ENCODE measurements around the gene DNAJB2.
"Not testable (repeated sequence)": the region's sequence is repeated elsewhere in the genome, so short reads cannot be mapped to it uniquely, and the experiment has no call there.

Gene DNAJB2

GRCh38 chr2:219286436-219287115 is 7.4 kb downstream of the DNAJB2 start:
- Histone ChIP-seq H3K27ac (ENCODE audit: low read depth, low read length, severe bottlenecking) (no peak overlapping the region), H3K36me3 (ENCODE audit: control insufficient read depth, insufficient read depth, low read length) (peaks cover 39% of the 10 kb centered on the region), H3K4me3 (ENCODE audit: extremely low read depth, insufficient read depth, low read length, poor library complexity, severe bottlenecking) (no peak overlapping the region), H3K9me3 (ENCODE audit: control insufficient read depth, low read length) (no peaks in the 10 kb centered on the region), H3K4me1 (ENCODE audit: control insufficient read depth, insufficient read depth, low read length, poor library complexity, severe bottlenecking) (peaks cover 2% of the 10 kb centered on the region)
- WGBS, 2 experiments (ENCODE audit: insufficient coverage in 2 of 2), result 92 to 95% methylated on average over 6 to 9 of the region's 12 CpGs

DNA sequence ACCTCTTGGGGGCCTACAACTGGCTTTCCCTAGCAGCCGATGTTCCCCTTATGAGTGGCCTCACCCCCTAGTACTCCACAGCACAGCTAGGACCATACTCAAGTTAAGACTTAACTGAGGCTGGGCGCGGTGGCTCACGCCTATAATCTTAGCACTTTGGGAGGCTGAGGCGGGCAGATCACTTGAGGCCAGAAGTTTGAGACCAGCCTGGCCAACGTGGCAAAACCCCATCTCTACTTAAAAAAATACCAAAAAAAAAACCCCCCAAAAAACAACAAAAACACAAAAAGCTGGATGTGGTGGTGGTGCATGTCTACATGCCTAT is 7.9 kb downstream of the DNAJB2 start:
- 90 to 100% methylated on average over 5 of the region's 6 CpGs for WGBS, 2 experiments (ENCODE audit: insufficient coverage in 2 of 2)
- H3K4me3 ChIP-seq (ENCODE audit: extremely low read depth, insufficient read depth, low read length, poor library complexity, severe bottlenecking); H3K27ac ChIP-seq (ENCODE audit: low read depth, low read length, severe bottlenecking); H3K4me1 ChIP-seq (ENCODE audit: control insufficient read depth, insufficient read depth, low read length, poor library complexity, severe bottlenecking); H3K9me3 ChIP-seq (ENCODE audit: control insufficient read depth, low read length): not testable (repeated sequence)
- H3K36me3 ChIP-seq (ENCODE audit: control insufficient read depth, insufficient read depth, low read length), result peaks cover 39% of the 10 kb centered on the region

GRCh38 chr2:219287580-219288265 is 8.6 kb downstream of the DNAJB2 start:
- 87 to 90% methylated on average over 10 of the region's 10 CpGs for WGBS, 2 experiments (ENCODE audit: insufficient coverage in 2 of 2)
- no peak overlapping the region for H3K27ac ChIP-seq (ENCODE audit: low read depth, low read length, severe bottlenecking)
- H3K4me3 ChIP-seq (ENCODE audit: extremely low read depth, insufficient read depth, low read length, poor library complexity, severe bottlenecking), result no peak overlapping the region

DNA sequence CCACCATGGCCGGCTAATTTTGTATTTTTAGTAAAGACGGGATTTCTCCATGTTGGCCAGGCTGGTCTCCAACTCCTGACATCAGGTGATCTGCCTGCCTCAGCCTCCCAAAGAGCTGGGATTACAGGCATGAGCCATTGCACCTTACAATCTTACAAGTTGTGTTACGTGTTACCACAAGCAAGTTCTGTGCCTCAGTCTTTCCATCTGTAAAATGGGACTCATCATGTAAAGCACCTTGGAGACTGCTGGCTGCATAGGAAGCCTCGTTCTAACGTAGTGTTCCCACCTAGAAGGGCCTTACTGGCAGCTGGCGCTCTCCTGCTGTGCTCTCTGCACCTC is 10.0 kb downstream of the DNAJB2 start:
- no peak overlapping the region for H3K4me3 ChIP-seq (ENCODE audit: extremely low read depth, insufficient read depth, low read length, poor library complexity, severe bottlenecking)
- H3K4me1 ChIP-seq (ENCODE audit: control insufficient read depth, insufficient read depth, low read length, poor library complexity, severe bottlenecking), result peaks cover 2% of the 10 kb centered on the region
- 86 to 93% methylated on average over 6 of the region's 6 CpGs for WGBS, 2 experiments (ENCODE audit: insufficient coverage in 2 of 2)
- H3K9me3 ChIP-seq (ENCODE audit: control insufficient read depth, low read length), result no peaks in the 10 kb centered on the region
- no peak overlapping the region for H3K27ac ChIP-seq (ENCODE audit: low read depth, low read length, severe bottlenecking)
- peaks cover 27% of the 10 kb centered on the region for H3K36me3 ChIP-seq (ENCODE audit: control insufficient read depth, insufficient read depth, low read length)

More at GRCh38 chr2:219287580-219288265, 8.6 kb downstream of the DNAJB2 start:
- no peaks in the 10 kb centered on the region for H3K9me3 ChIP-seq (ENCODE audit: control insufficient read depth, low read length)
- H3K4me1 ChIP-seq (ENCODE audit: control insufficient read depth, insufficient read depth, low read length, poor library complexity, severe bottlenecking), result peaks cover 2% of the 10 kb centered on the region
- peaks cover 36% of the 10 kb centered on the region for H3K36me3 ChIP-seq (ENCODE audit: control insufficient read depth, insufficient read depth, low read length)

GRCh38 chr2:219289537-219290361 is 10.6 kb downstream of the DNAJB2 start:
- Histone ChIP-seq H3K4me3 (ENCODE audit: extremely low read depth, insufficient read depth, low read length, poor library complexity, severe bottlenecking) (no peak overlapping the region), H3K27ac (ENCODE audit: low read depth, low read length, severe bottlenecking) (no peak overlapping the region), H3K9me3 (ENCODE audit: control insufficient read depth, low read length) (no peaks in the 10 kb centered on the region), H3K36me3 (ENCODE audit: control insufficient read depth, insufficient read depth, low read length) (peaks cover 21% of the 10 kb centered on the region), H3K4me1 (ENCODE audit: control insufficient read depth, insufficient read depth, low read length, poor library complexity, severe bottlenecking) (peaks cover 4% of the 10 kb centered on the region)
- 87 to 94% methylated on average over 8 to 11 of the region's 16 CpGs for WGBS, 2 experiments (ENCODE audit: insufficient coverage in 2 of 2)

GRCh38 chr2:219290381-219291171 is 11.4 kb downstream of the DNAJB2 start:
- H3K4me3 ChIP-seq (ENCODE audit: extremely low read depth, insufficient read depth, low read length, poor library complexity, severe bottlenecking), result no peak overlapping the region
- H3K9me3 ChIP-seq (ENCODE audit: control insufficient read depth, low read length), result no peaks in the 10 kb centered on the region
- peaks cover 19% of the 10 kb centered on the region for H3K36me3 ChIP-seq (ENCODE audit: control insufficient read depth, insufficient read depth, low read length)
- H3K4me1 ChIP-seq (ENCODE audit: control insufficient read depth, insufficient read depth, low read length, poor library complexity, severe bottlenecking), result peaks cover 4% of the 10 kb centered on the region
- 86 to 92% methylated on average over 12 to 16 of the region's 16 CpGs for WGBS, 2 experiments (ENCODE audit: insufficient coverage in 2 of 2)
- H3K27ac ChIP-seq (ENCODE audit: low read depth, low read length, severe bottlenecking), result no peak overlapping the region

DNA sequence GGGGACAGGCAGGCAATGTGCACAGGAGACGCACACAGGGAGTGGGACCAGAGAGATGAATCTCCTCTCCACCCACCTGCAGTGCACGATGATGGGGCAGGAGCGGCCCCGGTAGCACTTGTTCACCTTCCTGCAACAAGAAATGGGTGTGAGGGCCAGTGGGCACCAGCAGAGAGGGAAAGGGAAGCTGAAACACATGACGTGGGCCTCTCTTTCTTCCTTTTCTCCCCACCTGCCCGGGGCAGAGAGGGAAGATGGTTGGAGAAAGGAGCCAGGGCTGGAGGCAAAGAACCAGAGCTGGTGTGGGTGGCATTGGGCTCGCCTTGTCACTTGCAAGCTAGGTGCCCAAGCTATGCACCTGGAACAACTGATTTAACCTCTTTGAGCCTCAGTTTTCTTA is 12.2 kb downstream of the DNAJB2 start:
- Histone ChIP-seq H3K27ac (ENCODE audit: low read depth, low read length, severe bottlenecking) (no peak overlapping the region), H3K36me3 (ENCODE audit: control insufficient read depth, insufficient read depth, low read length) (peaks cover 26% of the 10 kb centered on the region), H3K9me3 (ENCODE audit: control insufficient read depth, low read length) (no peaks in the 10 kb centered on the region), H3K4me1 (ENCODE audit: control insufficient read depth, insufficient read depth, low read length, poor library complexity, severe bottlenecking) (peaks cover 4% of the 10 kb centered on the region), H3K4me3 (ENCODE audit: extremely low read depth, insufficient read depth, low read length, poor library complexity, severe bottlenecking) (no peak overlapping the region)
- 85 to 93% methylated on average over 2 to 5 of the region's 7 CpGs for WGBS, 2 experiments (ENCODE audit: insufficient coverage in 2 of 2)

GRCh38 chr2:219291910-219292490 is 12.8 kb downstream of the DNAJB2 start:
- Histone ChIP-seq H3K36me3 (ENCODE audit: control insufficient read depth, insufficient read depth, low read length) (peaks cover 27% of the 10 kb centered on the region), H3K27ac (ENCODE audit: low read depth, low read length, severe bottlenecking) (no peak overlapping the region), H3K4me1 (ENCODE audit: control insufficient read depth, insufficient read depth, low read length, poor library complexity, severe bottlenecking) (peaks cover 4% of the 10 kb centered on the region), H3K9me3 (ENCODE audit: control insufficient read depth, low read length) (no peaks in the 10 kb centered on the region), H3K4me3 (ENCODE audit: extremely low read depth, insufficient read depth, low read length, poor library complexity, severe bottlenecking) (no peak overlapping the region)
- WGBS, 2 experiments (ENCODE audit: insufficient coverage in 2 of 2), result 78 to 85% methylated on average over 3 of the region's 4 CpGs

- H3K36me3 ChIP-seq (ENCODE audit: control insufficient read depth, insufficient read depth, low read length), result peaks cover 33% of the 10 kb centered on the region
- no peak overlapping the region for H3K4me3 ChIP-seq (ENCODE audit: extremely low read depth, insufficient read depth, low read length, poor library complexity, severe bottlenecking)
- 95 to 96% methylated on average over 4 to 5 of the region's 9 CpGs for WGBS, 2 experiments (ENCODE audit: insufficient coverage in 2 of 2)
- H3K9me3 ChIP-seq (ENCODE audit: control insufficient read depth, low read length), result no peaks in the 10 kb centered on the region
- peaks cover 4% of the 10 kb centered on the region for H3K4me1 ChIP-seq (ENCODE audit: control insufficient read depth, insufficient read depth, low read length, poor library complexity, severe bottlenecking)
- no peak overlapping the region for H3K27ac ChIP-seq (ENCODE audit: low read depth, low read length, severe bottlenecking)
Measured at GRCh38 chr2:219292616-219293015, 13.4 kb downstream of the DNAJB2 start.

DNA sequence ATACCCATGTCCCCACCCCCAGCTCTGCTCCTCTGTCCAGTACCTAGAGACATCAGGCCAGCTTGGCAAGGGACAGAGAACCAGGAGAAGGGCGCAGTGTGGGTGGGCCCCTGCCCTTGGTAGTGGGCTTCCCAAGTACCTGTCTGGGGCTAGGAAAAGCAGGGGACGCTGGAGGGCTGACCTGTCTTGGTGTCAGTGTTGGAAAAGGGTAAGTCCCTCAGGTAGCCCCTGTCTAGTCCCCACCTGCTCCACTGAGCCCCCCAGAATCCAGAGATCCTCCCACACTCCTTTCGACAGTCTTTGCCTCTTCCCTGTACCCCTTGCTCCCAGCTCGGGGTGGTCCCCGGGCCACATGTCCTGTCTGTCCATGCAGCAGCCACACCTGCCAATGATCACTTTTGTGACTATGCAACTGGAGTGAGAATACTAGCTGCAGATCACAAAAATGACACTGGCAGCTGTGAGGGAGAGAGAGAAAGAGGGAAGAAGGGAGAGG is 14.6 kb downstream of the DNAJB2 start:
- H3K4me3 ChIP-seq (ENCODE audit: extremely low read depth, insufficient read depth, low read length, poor library complexity, severe bottlenecking), result no peak overlapping the region
- WGBS, 2 experiments (ENCODE audit: insufficient coverage in 2 of 2), result 100% methylated on average over 2 to 3 of the region's 5 CpGs
- no peaks in the 10 kb centered on the region for H3K9me3 ChIP-seq (ENCODE audit: control insufficient read depth, low read length)
- peaks cover 37% of the 10 kb centered on the region for H3K36me3 ChIP-seq (ENCODE audit: control insufficient read depth, insufficient read depth, low read length)
- H3K27ac ChIP-seq (ENCODE audit: low read depth, low read length, severe bottlenecking), result no peak overlapping the region
- H3K4me1 ChIP-seq (ENCODE audit: control insufficient read depth, insufficient read depth, low read length, poor library complexity, severe bottlenecking), result peaks cover 4% of the 10 kb centered on the region

Measured in mesodermal cell (in vitro differentiated cells).